Measurements from ENCODE around the gene SLC26A4.

Gene SLC26A4

DNA sequence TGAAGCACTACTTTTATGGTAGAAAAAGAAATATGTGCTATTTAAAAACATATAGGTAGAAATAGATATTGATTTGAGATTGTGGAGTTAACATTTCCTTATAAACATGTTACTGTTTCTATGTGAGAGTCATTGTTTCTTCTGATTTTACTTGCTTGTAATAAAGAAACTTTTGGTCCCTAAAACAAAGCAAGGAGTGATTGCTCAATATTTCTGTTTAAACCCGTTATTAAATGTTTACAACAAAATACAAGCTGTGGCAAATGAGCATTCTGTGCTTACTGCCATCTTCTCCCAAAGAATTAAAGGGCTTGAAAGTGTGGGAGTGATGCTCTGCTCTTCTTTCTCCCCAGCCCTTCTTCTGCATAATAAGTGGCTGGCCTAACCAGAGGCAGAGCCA, 60.7 kb downstream of the SLC26A4 start:
- H3K9me3 ChIP-seq (ENCODE audit: insufficient read depth, low read length): no peaks in the 10 kb centered on the region
- no peaks in the 10 kb centered on the region for H3K27me3 ChIP-seq (ENCODE audit: low read length)
- TF ChIP-seq CTCF (IDR thresholded peaks at IDR 0.05; ENCODE audit: insufficient read depth, low read length, poor library complexity, severe bottlenecking) (no peak), EZH2phosphoT487 (conservative IDR thresholded peaks at IDR 0.05; ENCODE audit: low read length) (no peak)
- no peak overlapping the region for H3K27ac ChIP-seq (ENCODE audit: low read depth, low read length)
- no peak overlapping the region for H2AFZ ChIP-seq (ENCODE audit: low read depth, low read length, severe bottlenecking)
- no peak overlapping the region for H3K4me3 ChIP-seq (ENCODE audit: insufficient read depth, low read length, poor library complexity, severe bottlenecking)
- no peaks in the 10 kb centered on the region for H3F3A ChIP-seq (ENCODE audit: insufficient read depth)
- H3K4me2 ChIP-seq (ENCODE audit: low read depth, low read length, poor library complexity, severe bottlenecking): no peak overlapping the region
- no peaks in the 10 kb centered on the region for H4K20me1 ChIP-seq (ENCODE audit: low read depth, low read length)
- no peaks in the 10 kb centered on the region for H3K9me2 ChIP-seq (replicated peaks; ENCODE audit: insufficient read depth, low read length)
- no peak overlapping the region for H3K9ac ChIP-seq (ENCODE audit: low read length)
- no peaks in the 10 kb centered on the region for H3K36me3 ChIP-seq (ENCODE audit: low read length)
- H3K79me2 ChIP-seq (ENCODE audit: insufficient read depth, low read length): no peaks in the 10 kb centered on the region

- Histone ChIP-seq H3K27me3 (ENCODE audit: low read length) (no peaks in the 10 kb centered on the region), H3K4me2 (ENCODE audit: low read depth, low read length, poor library complexity, severe bottlenecking) (no peak overlapping the region), H3K9me2 (replicated peaks; ENCODE audit: insufficient read depth, low read length) (no peaks in the 10 kb centered on the region), H3F3A (ENCODE audit: insufficient read depth) (no peaks in the 10 kb centered on the region), H3K27ac (ENCODE audit: low read depth, low read length) (no peak overlapping the region), H3K36me3 (ENCODE audit: low read length) (no peaks in the 10 kb centered on the region), H3K79me2 (ENCODE audit: insufficient read depth, low read length) (no peaks in the 10 kb centered on the region), H4K20me1 (ENCODE audit: low read depth, low read length) (no peaks in the 10 kb centered on the region), H3K9me3 (ENCODE audit: insufficient read depth, low read length) (no peaks in the 10 kb centered on the region), H3K9ac (ENCODE audit: low read length) (no peak overlapping the region), H3K4me3 (ENCODE audit: insufficient read depth, low read length, poor library complexity, severe bottlenecking) (no peak overlapping the region), H2AFZ (ENCODE audit: low read depth, low read length, severe bottlenecking) (no peak overlapping the region)
- TF ChIP-seq CTCF (IDR thresholded peaks at IDR 0.05; ENCODE audit: insufficient read depth, low read length, poor library complexity, severe bottlenecking) (no peak), EZH2phosphoT487 (conservative IDR thresholded peaks at IDR 0.05; ENCODE audit: low read length) (no peak)
Measured at GRCh38 chr7:107723255-107723654, 62.6 kb downstream of the SLC26A4 start.

- Histone ChIP-seq H2AFZ (ENCODE audit: low read depth, low read length, severe bottlenecking) (no peak overlapping the region), H3K4me3 (ENCODE audit: insufficient read depth, low read length, poor library complexity, severe bottlenecking) (no peak overlapping the region), H3K9me3 (ENCODE audit: insufficient read depth, low read length) (no peaks in the 10 kb centered on the region), H3K27me3 (ENCODE audit: low read length) (no peaks in the 10 kb centered on the region), H3K27ac (ENCODE audit: low read depth, low read length) (no peak overlapping the region), H3K36me3 (ENCODE audit: low read length) (no peaks in the 10 kb centered on the region), H3F3A (ENCODE audit: insufficient read depth) (no peaks in the 10 kb centered on the region), H3K4me2 (ENCODE audit: low read depth, low read length, poor library complexity, severe bottlenecking) (no peak overlapping the region), H3K9me2 (replicated peaks; ENCODE audit: insufficient read depth, low read length) (no peaks in the 10 kb centered on the region), H3K9ac (ENCODE audit: low read length) (no peak overlapping the region), H3K79me2 (ENCODE audit: insufficient read depth, low read length) (no peaks in the 10 kb centered on the region), H4K20me1 (ENCODE audit: low read depth, low read length) (no peaks in the 10 kb centered on the region)
- TF ChIP-seq EZH2phosphoT487 (conservative IDR thresholded peaks at IDR 0.05; ENCODE audit: low read length) (no peak), CTCF (IDR thresholded peaks at IDR 0.05; ENCODE audit: insufficient read depth, low read length, poor library complexity, severe bottlenecking) (peak; percentile 70)
Measured at GRCh38 chr7:107725138-107725740, 64.6 kb downstream of the SLC26A4 start.

Measured in SU-DHL-6 (cell line).